CD4-positive, CD25-positive, alpha-beta regulatory T cell (primary cell): ENCODE measurements around the gene HLX. TPM values are rescaled to one million over a fixed set of nuclear protein-coding genes. Genes with fewer than 3 reads are reported as not detected.

Experiments
- ATAC-seq, 2 donors: fragments of 150-1000 bp; cut with Tn5 transposase; one replicate each; pipeline ENCODE4 v1.10.0; 2021; ENCODE audit warnings: low read depth in 2 of 2, moderate number of reproducible peaks in 2 of 2, moderate library complexity in 1 of 2
- DNase-seq, 3 donors: peaks; one replicate each; pipeline versions ENCODE4 v3.0.0 to v3.0.0-alpha.2; 2012 to 2022; ENCODE audit warnings: mixed read lengths in 1 of 3
- H3K27ac ChIP-seq: one replicate; pipeline ENCODE4 v1.7.0; 2013; ENCODE audit warnings: mild to moderate bottlenecking, low read length; ENCODE audit not compliant: insufficient read depth, poor library complexity, severe bottlenecking
- H3K27me3 ChIP-seq: one replicate; pipeline ENCODE4 v1.7.0; 2013; ENCODE audit warnings: low read length; ENCODE audit not compliant: control insufficient read depth, insufficient read depth
- H3K36me3 ChIP-seq: one replicate; pipeline ENCODE4 v1.7.0; 2013; ENCODE audit warnings: mild to moderate bottlenecking, low read length, moderate library complexity; ENCODE audit not compliant: control insufficient read depth, insufficient read depth
- H3K4me1 ChIP-seq: 2 replicates; pipeline ENCODE4 v1.7.0; 2013; ENCODE audit warnings: mild to moderate bottlenecking, low read length; ENCODE audit not compliant: insufficient read depth, control insufficient read depth, poor library complexity, severe bottlenecking
- H3K4me3 ChIP-seq: one replicate; pipeline ENCODE4 v1.7.0; 2013; ENCODE audit warnings: low read depth, mild to moderate bottlenecking, low read length, moderate library complexity
- H3K9me3 ChIP-seq, 2 experiments: 1 replicate in 1 of 2; 2 replicates in 1 of 2; pipeline ENCODE4 v1.7.0; 2013; ENCODE audit warnings: low read length in 2 of 2, mild to moderate bottlenecking in 1 of 2, moderate library complexity in 1 of 2; ENCODE audit not compliant: control insufficient read depth in 2 of 2
- H3K27ac Mint-ChIP-seq, 3 donors: one replicate each; pipeline ENCODE4 v1.8.0; 2020 to 2022; ENCODE audit warnings: mild to moderate bottlenecking in 3 of 3, mixed read lengths in 3 of 3, moderate library complexity in 2 of 3
- H3K27me3 Mint-ChIP-seq: one replicate; pipeline ENCODE4 v1.8.0; 2022; ENCODE audit warnings: mild to moderate bottlenecking, mixed read lengths
- H3K36me3 Mint-ChIP-seq: one replicate; pipeline ENCODE4 v1.8.0; 2020; ENCODE audit warnings: mixed read lengths
- H3K4me1 Mint-ChIP-seq, 4 donors: one replicate each; pipeline ENCODE4 v1.8.0; 2020 to 2022; ENCODE audit warnings: mixed read lengths in 4 of 4, mild to moderate bottlenecking in 1 of 4
- H3K4me3 Mint-ChIP-seq, 4 donors: one replicate each; pipeline ENCODE4 v1.8.0; 2020 to 2022; ENCODE audit warnings: mild to moderate bottlenecking in 4 of 4, mixed read lengths in 4 of 4, moderate library complexity in 3 of 4
- H3K9me3 Mint-ChIP-seq, 7 donors: one replicate each; pipeline ENCODE4 v1.8.0; 2020 to 2022; ENCODE audit warnings: mixed read lengths in 7 of 7, mild to moderate bottlenecking in 3 of 7, moderate library complexity in 2 of 7
- polyA plus RNA-seq, 4 donors: library from polyadenylated mRNA; unstranded; fragments of 300-500 nt; fragmentation: Illumina TruSeq; gene quantifications; one replicate each; pipeline ENCODE4 v1.2.3, GENCODE V29; 2021
- total RNA-seq: library from RNA; stranded (reverse); gene quantifications from one replicate; pipeline ENCODE4 v1.2.3, GENCODE V29; 2022

Gene HLX
- total RNA-seq (0.20 TPM), polyA plus RNA-seq (not detected)

DNA sequence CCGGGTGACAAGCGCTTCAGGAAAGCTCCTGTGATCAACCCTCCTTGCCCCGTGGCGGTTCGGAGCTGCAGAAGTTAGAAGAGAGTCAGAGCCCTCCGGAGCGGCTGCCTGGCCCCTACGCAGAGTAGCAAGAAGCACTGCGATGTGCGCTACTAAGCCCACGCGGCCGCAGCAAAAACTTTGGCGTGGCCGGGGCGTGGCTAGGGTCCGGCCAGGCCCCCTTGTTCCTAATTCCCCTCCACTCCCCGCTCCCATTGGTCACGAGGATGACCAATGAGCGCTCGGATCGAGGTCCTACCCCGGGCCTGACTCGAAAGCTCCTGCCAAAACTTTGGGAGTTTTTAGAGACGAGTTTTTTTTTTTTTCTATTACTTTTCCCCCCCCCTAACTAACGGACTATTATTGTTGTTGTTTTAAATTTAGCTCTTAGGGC lies at the start of gene HLX:
Gene HLX, plus strand, starts transcription at position 368 of the 433 bp plus-strand sequence. CDS start 415 bp downstream, outside the sequence.
- H3K36me3 ChIP-seq, result no peaks in the 10 kb centered on the region
- Mint-ChIP-seq H3K4me3 (peak within 1 kb of the TSS; percentile 66 to 77 (median 70)), H3K27ac (no peak within 1 kb of the TSS), H3K4me1 (peaks cover 7 to 38% (median 24%) of the 10 kb centered on the region in 4 donors), H3K9me3 (peaks cover 0 to 7% (median 0%) of the 10 kb centered on the region in 7 donors), H3K27me3 (peaks cover 72% of the 10 kb centered on the region), H3K36me3 (no peaks in the 10 kb centered on the region)
- peaks cover 24% of the 10 kb centered on the region for H3K27me3 ChIP-seq
- H3K4me3 ChIP-seq, result no peak within 1 kb of the TSS
- H3K27ac ChIP-seq, result no peak within 1 kb of the TSS
- peaks cover 24% of the 10 kb centered on the region for H3K4me1 ChIP-seq
- DNase-seq (no peak), ATAC-seq (peak; percentile 36 to 57)
- no peaks in the 10 kb centered on the region for H3K9me3 ChIP-seq

DNA sequence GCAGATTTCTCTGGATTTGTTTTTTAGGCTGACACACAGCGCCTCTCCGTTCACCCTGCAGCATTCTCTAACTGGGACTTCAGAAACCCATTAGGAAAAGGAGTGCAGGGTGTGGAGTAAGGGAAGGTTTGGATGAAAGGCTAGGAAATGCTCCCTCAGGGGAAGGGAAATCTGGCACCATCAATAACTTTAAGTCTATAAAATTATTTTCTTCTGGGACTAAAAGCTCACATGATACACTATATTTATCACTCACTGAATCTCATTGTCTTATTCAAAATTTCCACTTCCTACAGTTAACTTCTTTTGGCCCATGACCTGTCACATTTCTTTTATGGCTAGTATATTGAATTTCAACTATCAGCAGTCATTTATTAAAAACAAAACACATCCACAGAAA lies 45.8 kb upstream of the HLX start:
- Histone ChIP-seq H3K4me3 (no peak overlapping the region), H3K27me3 (no peaks in the 10 kb centered on the region), H3K9me3 (no peaks in the 10 kb centered on the region), H3K4me1 (no peaks in the 10 kb centered on the region), H3K36me3 (no peaks in the 10 kb centered on the region), H3K27ac (no peak overlapping the region)
- Mint-ChIP-seq H3K4me3 (no peak overlapping the region), H3K9me3 (peaks cover 0 to 1% (median 0%) of the 10 kb centered on the region in 7 donors), H3K4me1 (no peaks in the 10 kb centered on the region), H3K36me3 (no peaks in the 10 kb centered on the region), H3K27me3 (peaks cover 5% of the 10 kb centered on the region), H3K27ac (no peak overlapping the region)
- ATAC-seq, result no peak
- no peak for DNase-seq

DNA sequence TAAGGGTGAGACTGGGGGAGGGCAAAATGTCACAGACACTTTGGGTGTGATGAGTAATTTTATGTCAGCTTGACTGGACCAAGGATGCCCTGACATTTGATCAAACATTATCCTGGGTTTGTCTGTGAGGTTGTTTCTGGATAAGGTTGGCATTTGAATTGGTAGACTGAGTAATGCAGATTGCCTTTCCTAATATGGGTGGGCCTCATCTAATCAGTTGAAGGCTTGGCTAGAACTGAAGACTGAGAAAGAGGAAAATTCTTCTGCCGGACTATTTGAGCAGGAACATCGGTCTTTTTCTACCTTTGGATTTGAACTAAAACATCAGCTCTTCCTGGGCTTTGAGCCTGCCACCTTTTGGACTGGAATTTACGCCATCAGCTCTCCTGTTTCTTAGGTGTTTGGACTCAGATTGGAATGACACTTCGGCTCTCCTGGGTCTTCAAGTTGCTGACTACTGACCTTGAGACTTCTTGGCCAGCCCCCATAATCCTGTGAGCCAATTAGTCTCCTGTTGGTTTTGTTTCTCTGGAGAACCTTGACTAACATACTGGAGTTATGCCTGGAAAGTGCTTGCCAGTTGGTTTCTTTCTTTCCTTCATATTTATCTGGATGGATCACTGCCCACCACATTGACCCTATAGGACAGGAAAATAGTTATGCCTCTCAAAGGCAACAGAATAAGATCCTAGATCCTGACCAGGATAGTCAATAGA lies 44.9 kb upstream of the HLX start:
- no peak overlapping the region for H3K27ac ChIP-seq
- no peaks in the 10 kb centered on the region for H3K36me3 ChIP-seq
- peaks cover 5% of the 10 kb centered on the region for H3K27me3 Mint-ChIP-seq
- no peak overlapping the region for H3K27ac Mint-ChIP-seq
- no peaks in the 10 kb centered on the region for H3K27me3 ChIP-seq
- no peak overlapping the region for H3K4me3 Mint-ChIP-seq
- ATAC-seq (no peak), DNase-seq (no peak)
- H3K4me1 ChIP-seq, result no peaks in the 10 kb centered on the region
- H3K36me3 Mint-ChIP-seq, result no peaks in the 10 kb centered on the region
- no peak overlapping the region for H3K4me3 ChIP-seq
- peaks cover 0 to 1% (median 0%) of the 10 kb centered on the region in 7 donors for H3K9me3 Mint-ChIP-seq
- H3K4me1 Mint-ChIP-seq, result no peaks in the 10 kb centered on the region
- H3K9me3 ChIP-seq, result no peaks in the 10 kb centered on the region

GRCh38 chr1:220838578-220838977 lies 40.7 kb upstream of the HLX start:
- H3K36me3 Mint-ChIP-seq, result no peaks in the 10 kb centered on the region
- no peak overlapping the region for H3K27ac Mint-ChIP-seq
- no peaks in the 10 kb centered on the region for H3K4me1 ChIP-seq
- H3K27ac ChIP-seq, result no peak overlapping the region
- no peak for ATAC-seq
- H3K27me3 ChIP-seq, result no peaks in the 10 kb centered on the region
- H3K36me3 ChIP-seq, result no peaks in the 10 kb centered on the region
- no peaks in the 10 kb centered on the region for H3K9me3 ChIP-seq
- no peak overlapping the region for H3K4me3 ChIP-seq
- H3K4me3 Mint-ChIP-seq, result no peak overlapping the region
- H3K27me3 Mint-ChIP-seq, result peaks cover 5% of the 10 kb centered on the region
- DNase-seq, result no peak
- peaks cover 0 to 1% (median 0%) of the 10 kb centered on the region in 7 donors for H3K9me3 Mint-ChIP-seq
- no peaks in the 10 kb centered on the region for H3K4me1 Mint-ChIP-seq

GRCh38 chr1:220839474-220839873 lies 39.8 kb upstream of the HLX start:
- H3K4me3 Mint-ChIP-seq, result no peak overlapping the region
- DNase-seq (no peak), ATAC-seq (no peak)
- peaks cover 0 to 2% (median 0%) of the 10 kb centered on the region in 7 donors for H3K9me3 Mint-ChIP-seq
- H3K4me3 ChIP-seq, result no peak overlapping the region
- H3K4me1 ChIP-seq, result no peaks in the 10 kb centered on the region
- peaks cover 5% of the 10 kb centered on the region for H3K27me3 Mint-ChIP-seq
- no peaks in the 10 kb centered on the region for H3K9me3 ChIP-seq
- no peaks in the 10 kb centered on the region for H3K36me3 ChIP-seq
- no peaks in the 10 kb centered on the region for H3K4me1 Mint-ChIP-seq
- no peaks in the 10 kb centered on the region for H3K27me3 ChIP-seq
- no peak overlapping the region for H3K27ac ChIP-seq
- no peaks in the 10 kb centered on the region for H3K36me3 Mint-ChIP-seq
- H3K27ac Mint-ChIP-seq, result no peak overlapping the region

GRCh38 chr1:220841293-220841692 lies 38.0 kb upstream of the HLX start:
- no peaks in the 10 kb centered on the region for H3K27me3 Mint-ChIP-seq
- DNase-seq, result no peak
- ATAC-seq, result no peak
- H3K36me3 ChIP-seq, result no peaks in the 10 kb centered on the region
- no peaks in the 10 kb centered on the region for H3K27me3 ChIP-seq
- no peaks in the 10 kb centered on the region for H3K9me3 ChIP-seq
- H3K4me3 ChIP-seq, result no peak overlapping the region
- H3K9me3 Mint-ChIP-seq, result peaks cover 0 to 2% (median 0%) of the 10 kb centered on the region in 7 donors
- H3K27ac Mint-ChIP-seq, result no peak overlapping the region
- H3K4me3 Mint-ChIP-seq, result no peak overlapping the region
- no peaks in the 10 kb centered on the region for H3K4me1 Mint-ChIP-seq
- H3K36me3 Mint-ChIP-seq, result no peaks in the 10 kb centered on the region
- H3K4me1 ChIP-seq, result no peaks in the 10 kb centered on the region
- no peak overlapping the region for H3K27ac ChIP-seq

- no peak overlapping the region for H3K4me3 ChIP-seq
Observed at GRCh38 chr1:220843481-220844011, 35.7 kb upstream of the HLX start.

GRCh38 chr1:220852408-220852807 lies 26.8 kb upstream of the HLX start:
- Mint-ChIP-seq H3K9me3 (peaks cover 6 to 23% (median 13%) of the 10 kb centered on the region in 7 donors), H3K4me3 (no peak overlapping the region)
- no peaks in the 10 kb centered on the region for H3K27me3 ChIP-seq

More at GRCh38 chr1:220843481-220844011, 35.7 kb upstream of the HLX start:
- H3K9me3 ChIP-seq, result no peaks in the 10 kb centered on the region
- peaks cover 0 to 5% (median 0%) of the 10 kb centered on the region in 7 donors for H3K9me3 Mint-ChIP-seq
- no peaks in the 10 kb centered on the region for H3K36me3 ChIP-seq
- H3K4me1 Mint-ChIP-seq, result no peaks in the 10 kb centered on the region
- no peak for ATAC-seq
- no peak overlapping the region for H3K27ac ChIP-seq
- H3K36me3 Mint-ChIP-seq, result no peaks in the 10 kb centered on the region
- H3K4me1 ChIP-seq, result no peaks in the 10 kb centered on the region
- no peaks in the 10 kb centered on the region for H3K27me3 ChIP-seq
- H3K27me3 Mint-ChIP-seq, result no peaks in the 10 kb centered on the region
- no peak overlapping the region for H3K27ac Mint-ChIP-seq
- DNase-seq, result no peak
- no peak overlapping the region for H3K4me3 Mint-ChIP-seq

More at GRCh38 chr1:220852408-220852807, 26.8 kb upstream of the HLX start:
- no peaks in the 10 kb centered on the region for H3K27me3 Mint-ChIP-seq
- H3K4me1 Mint-ChIP-seq, result no peaks in the 10 kb centered on the region
- no peak overlapping the region for H3K27ac Mint-ChIP-seq
- no peak for DNase-seq
- no peaks in the 10 kb centered on the region for H3K4me1 ChIP-seq
- ATAC-seq, result no peak
- peaks cover 0 to 2% of the 10 kb centered on the region in 2 experiments for H3K9me3 ChIP-seq
- no peaks in the 10 kb centered on the region for H3K36me3 ChIP-seq
- no peak overlapping the region for H3K4me3 ChIP-seq
- H3K36me3 Mint-ChIP-seq, result no peaks in the 10 kb centered on the region
- no peak overlapping the region for H3K27ac ChIP-seq
